HFFc6 (cell line): ENCODE data around the gene EEF2. TPM values are rescaled to one million over a fixed set of nuclear protein-coding genes. Genes with fewer than 3 reads are reported as not detected.

Experiments
- DNase-seq: peaks from one replicate; pipeline ENCODE4 v3.0.0-alpha.2; 2018
- H3K27ac Mint-ChIP-seq: 2 replicates; pipeline ENCODE4 v1.8.0; 2020; ENCODE audit warnings: mild to moderate bottlenecking, mixed read lengths
- H3K27me3 Mint-ChIP-seq: 2 replicates; pipeline ENCODE4 v1.8.0; 2021; ENCODE audit warnings: mild to moderate bottlenecking, moderate library complexity, mixed read lengths; ENCODE audit not compliant: insufficient read depth
- H3K36me3 Mint-ChIP-seq: 2 replicates; pipeline ENCODE4 v1.8.0; 2021; ENCODE audit warnings: low read depth, mixed read lengths
- H3K4me1 Mint-ChIP-seq: 2 replicates; pipeline ENCODE4 v1.8.0; 2020; ENCODE audit warnings: low read depth, mixed read lengths
- H3K4me3 Mint-ChIP-seq: 2 replicates; pipeline ENCODE4 v1.8.0; 2020; ENCODE audit warnings: mild to moderate bottlenecking, moderate library complexity, mixed read lengths
- H3K9me3 Mint-ChIP-seq: 2 replicates; pipeline ENCODE4 v1.8.0; 2020; ENCODE audit warnings: mild to moderate bottlenecking, mixed read lengths
- CTCF ChIP-seq: fragments of 200-600 bp; sonication (generic); IDR thresholded peaks from 2 replicates; pipeline ENCODE4 v1.5.0; 2021; ENCODE audit warnings: antibody characterized with exemption, mild to moderate bottlenecking
- total RNA-seq, 6 experiments: library from RNA; stranded (reverse); fragmentation: NEBNext Ultra II Directional; extraction: Animal tissue kit (Norgen Biotek cat#: 25700); gene quantifications; 2 replicates in 1 of 6; 3 replicates in 5 of 6; pipeline ENCODE4 v1.2.3, GENCODE V29; 2021

EEF2 gene
- total RNA-seq, 6 experiments from 2014 or later, result 2,555 to 2,867 (median 2,696) TPM

DNA sequence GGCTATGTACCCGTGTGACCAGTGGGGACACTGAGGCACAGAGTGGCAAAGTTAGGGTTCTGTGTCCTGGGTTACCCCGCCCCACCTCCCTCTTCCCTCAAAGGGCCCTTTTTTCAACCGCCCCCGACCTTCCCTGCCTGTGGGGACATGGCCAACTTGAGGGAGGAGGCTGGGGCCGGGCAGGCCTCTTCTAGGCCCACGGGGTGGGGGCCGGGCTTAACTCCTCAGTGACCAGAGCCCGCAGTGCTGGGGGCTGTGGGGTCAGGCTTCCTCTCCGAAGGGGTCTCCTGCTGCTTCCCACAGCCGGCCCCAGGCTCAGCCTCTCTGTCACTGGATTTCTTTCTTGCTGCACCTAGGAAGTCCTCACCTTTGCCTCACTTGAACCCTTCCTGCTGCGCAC, 46.2 kb upstream of the EEF2 start:
- DNase-seq, result no peak
- peaks cover 10% of the 10 kb centered on the region for H3K27me3 Mint-ChIP-seq
- TF ChIP-seq CTCF, result no peak
- H3K4me1 Mint-ChIP-seq, result no peaks in the 10 kb centered on the region
- H3K9me3 Mint-ChIP-seq, result 0 out of 2 replicates have a peak, but pooled peaks cover 3% of the 10 kb centered on the region
- H3K27ac Mint-ChIP-seq, result no peak overlapping the region
- H3K36me3 Mint-ChIP-seq, result no peaks in the 10 kb centered on the region
- H3K4me3 Mint-ChIP-seq, result no peak overlapping the region

DNA sequence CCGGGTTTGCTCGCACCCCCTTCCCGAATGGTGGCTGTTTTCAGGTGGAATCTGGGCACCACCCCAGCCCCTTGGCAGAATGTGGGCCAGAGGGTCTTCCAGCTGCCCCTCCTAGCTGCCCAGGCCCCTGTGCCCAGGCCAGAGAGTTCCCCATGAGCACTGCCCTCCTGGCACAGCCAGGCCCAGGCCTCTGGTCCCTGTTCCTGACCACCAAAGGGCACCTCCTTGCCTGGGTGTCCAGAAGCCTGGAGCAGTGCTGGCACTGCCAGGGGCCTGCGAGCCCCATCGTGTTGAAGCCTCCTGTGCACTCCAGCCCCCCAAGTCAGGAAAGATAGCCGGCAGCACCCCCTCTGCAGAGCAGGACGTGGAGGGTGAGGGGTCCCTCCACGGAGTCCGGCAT, 45.7 kb upstream of the EEF2 start:
- no peaks in the 10 kb centered on the region for H3K4me1 Mint-ChIP-seq
- peaks cover 10% of the 10 kb centered on the region for H3K27me3 Mint-ChIP-seq
- H3K9me3 Mint-ChIP-seq, result 0 out of 2 replicates have a peak, but pooled peaks cover 3% of the 10 kb centered on the region
- no peak for TF ChIP-seq CTCF
- no peak for DNase-seq
- H3K4me3 Mint-ChIP-seq, result no peak overlapping the region
- H3K36me3 Mint-ChIP-seq, result no peaks in the 10 kb centered on the region
- no peak overlapping the region for H3K27ac Mint-ChIP-seq

GRCh38 chr19:4030552-4030951, 45.3 kb upstream of the EEF2 start:
- H3K4me3 Mint-ChIP-seq, result no peak overlapping the region
- H3K27me3 Mint-ChIP-seq, result peaks cover 10% of the 10 kb centered on the region
- TF ChIP-seq CTCF, result no peak
- 0 out of 2 replicates have a peak, but pooled peaks cover 3% of the 10 kb centered on the region for H3K9me3 Mint-ChIP-seq
- H3K36me3 Mint-ChIP-seq, result no peaks in the 10 kb centered on the region
- no peaks in the 10 kb centered on the region for H3K4me1 Mint-ChIP-seq
- no peak for DNase-seq
- H3K27ac Mint-ChIP-seq, result no peak overlapping the region

- Mint-ChIP-seq H3K27me3 (peaks cover 10% of the 10 kb centered on the region), H3K4me3 (no peak overlapping the region), H3K27ac (no peak overlapping the region), H3K36me3 (0 out of 2 replicates have a peak, but pooled peaks cover 3% of the 10 kb centered on the region), H3K9me3 (no peaks in the 10 kb centered on the region), H3K4me1 (no peaks in the 10 kb centered on the region)
- no peak for DNase-seq
- TF ChIP-seq CTCF, result no peak
Measured at GRCh38 chr19:4029247-4029614, 44.0 kb upstream of the EEF2 start.

- no peak for DNase-seq
- Mint-ChIP-seq H3K4me3 (no peak overlapping the region), H3K4me1 (no peaks in the 10 kb centered on the region), H3K27me3 (peaks cover 10% of the 10 kb centered on the region), H3K9me3 (no peaks in the 10 kb centered on the region), H3K27ac (no peak overlapping the region), H3K36me3 (0 out of 2 replicates have a peak, but pooled peaks cover 3% of the 10 kb centered on the region)
- no peak for TF ChIP-seq CTCF
Measured at GRCh38 chr19:4028334-4029246, 43.3 kb upstream of the EEF2 start.
